HL-60 (cell line): ENCODE data around the gene CERS4.
"Not testable (repeated sequence)": the region's sequence is repeated elsewhere in the genome, so short reads cannot be mapped to it uniquely, and the experiment has no call there.

Source experiments
- DNase-seq, 2 experiments: peaks; one replicate each; pipeline ENCODE4 v3.0.0-alpha.2; 2010 to 2020; ENCODE audit warnings: low read depth in 1 of 2, low spot score in 1 of 2
- H3K27ac ChIP-seq: fragments of 250-450 bp; sonication (Bioruptor Pico); replicated peaks from 2 replicates; pipeline ENCODE4 v1.5.1; 2020; ENCODE audit warnings: mild to moderate bottlenecking, moderate library complexity
- H3K27me3 ChIP-seq: fragments of 250-450 bp; sonication (Bioruptor Pico); 2 replicates; pipeline ENCODE4 v1.5.1; 2021; ENCODE audit warnings: mild to moderate bottlenecking, moderate library complexity; ENCODE audit not compliant: insufficient read depth, poor library complexity, severe bottlenecking
- H3K4me3 ChIP-seq: replicated peaks from 2 replicates; pipeline ENCODE4 v1.5.1; 2011; ENCODE audit warnings: mild to moderate bottlenecking, control low read depth, low read length; ENCODE audit not compliant: insufficient read depth
- GABPA ChIP-seq: IDR thresholded peaks from 2 replicates; pipeline ENCODE4 v1.6.1; 2012; ENCODE audit warnings: low read depth
- POLR2AphosphoS5 ChIP-seq: IDR thresholded peaks from 2 replicates; pipeline ENCODE4 v1.6.1; 2012; ENCODE audit warnings: low read depth
- SPI1 ChIP-seq: IDR thresholded peaks from 2 replicates; pipeline ENCODE4 v1.6.1; 2012; ENCODE audit warnings: low read depth, mild to moderate bottlenecking, borderline replicate concordance
- TF ChIP-seq, protein P1 (sequence below): IDR thresholded peaks from 2 replicates; pipeline ENCODE4 v1.6.1; 2012; ENCODE audit warnings: low read depth; ENCODE audit not compliant: insufficient replicate concordance
- TF ChIP-seq, protein P2 (sequence below): IDR thresholded peaks from one replicate; pipeline ENCODE4 v1.5.1; 2011; ENCODE audit warnings: low read length, control low read depth, inconsistent platforms; ENCODE audit not compliant: insufficient read depth

CERS4 gene

DNA sequence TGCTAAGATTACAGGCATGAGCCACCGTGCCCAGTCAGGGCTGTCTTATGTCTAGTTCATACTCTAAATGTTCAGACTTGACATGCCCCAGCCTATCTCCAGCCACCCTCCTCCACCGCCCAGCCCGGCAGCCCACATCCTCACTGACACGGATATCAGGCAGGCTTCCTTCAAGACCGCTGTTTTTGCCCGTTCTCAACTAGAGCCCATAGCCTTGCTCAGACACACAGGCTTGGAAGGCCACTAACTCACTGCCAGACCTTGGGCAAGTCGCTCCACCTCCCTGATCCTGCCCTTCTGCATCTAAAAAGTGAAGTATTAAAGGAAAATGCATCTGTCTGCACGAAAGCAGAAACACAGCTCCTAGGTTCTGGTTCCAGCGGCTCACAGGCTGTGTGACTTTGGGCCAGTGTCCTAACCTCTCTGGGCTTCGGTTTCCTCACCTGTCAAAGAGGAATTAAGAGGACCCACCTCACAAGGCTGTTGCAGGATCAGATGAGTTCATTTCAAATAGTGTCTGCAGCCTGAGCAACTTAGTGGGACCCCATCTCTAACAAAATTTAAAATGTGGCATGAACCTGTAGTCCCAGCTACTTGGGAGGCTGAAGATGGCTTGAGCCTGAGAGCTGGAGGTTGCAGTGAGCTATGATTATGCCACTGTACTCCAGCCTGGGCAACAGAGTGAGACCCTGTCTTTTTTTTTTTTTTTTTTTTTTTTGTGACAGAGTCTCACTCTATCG lies 14.5 kb upstream of the CERS4 start:
- Histone ChIP-seq H3K27me3 (no peaks in the 10 kb centered on the region), H3K4me3 (no peak overlapping the region), H3K27ac (peak overlapping the region; percentile 90)
- DNase-seq, result peak in 1 of 2 experiments; percentile 77
- TF ChIP-seq, protein P1, sequence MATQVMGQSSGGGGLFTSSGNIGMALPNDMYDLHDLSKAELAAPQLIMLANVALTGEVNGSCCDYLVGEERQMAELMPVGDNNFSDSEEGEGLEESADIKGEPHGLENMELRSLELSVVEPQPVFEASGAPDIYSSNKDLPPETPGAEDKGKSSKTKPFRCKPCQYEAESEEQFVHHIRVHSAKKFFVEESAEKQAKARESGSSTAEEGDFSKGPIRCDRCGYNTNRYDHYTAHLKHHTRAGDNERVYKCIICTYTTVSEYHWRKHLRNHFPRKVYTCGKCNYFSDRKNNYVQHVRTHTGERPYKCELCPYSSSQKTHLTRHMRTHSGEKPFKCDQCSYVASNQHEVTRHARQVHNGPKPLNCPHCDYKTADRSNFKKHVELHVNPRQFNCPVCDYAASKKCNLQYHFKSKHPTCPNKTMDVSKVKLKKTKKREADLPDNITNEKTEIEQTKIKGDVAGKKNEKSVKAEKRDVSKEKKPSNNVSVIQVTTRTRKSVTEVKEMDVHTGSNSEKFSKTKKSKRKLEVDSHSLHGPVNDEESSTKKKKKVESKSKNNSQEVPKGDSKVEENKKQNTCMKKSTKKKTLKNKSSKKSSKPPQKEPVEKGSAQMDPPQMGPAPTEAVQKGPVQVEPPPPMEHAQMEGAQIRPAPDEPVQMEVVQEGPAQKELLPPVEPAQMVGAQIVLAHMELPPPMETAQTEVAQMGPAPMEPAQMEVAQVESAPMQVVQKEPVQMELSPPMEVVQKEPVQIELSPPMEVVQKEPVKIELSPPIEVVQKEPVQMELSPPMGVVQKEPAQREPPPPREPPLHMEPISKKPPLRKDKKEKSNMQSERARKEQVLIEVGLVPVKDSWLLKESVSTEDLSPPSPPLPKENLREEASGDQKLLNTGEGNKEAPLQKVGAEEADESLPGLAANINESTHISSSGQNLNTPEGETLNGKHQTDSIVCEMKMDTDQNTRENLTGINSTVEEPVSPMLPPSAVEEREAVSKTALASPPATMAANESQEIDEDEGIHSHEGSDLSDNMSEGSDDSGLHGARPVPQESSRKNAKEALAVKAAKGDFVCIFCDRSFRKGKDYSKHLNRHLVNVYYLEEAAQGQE, result no peak
- TF ChIP-seq POLR2AphosphoS5 (no peak), GABPA (no peak), SPI1 (no peak)
- TF ChIP-seq, protein P2, sequence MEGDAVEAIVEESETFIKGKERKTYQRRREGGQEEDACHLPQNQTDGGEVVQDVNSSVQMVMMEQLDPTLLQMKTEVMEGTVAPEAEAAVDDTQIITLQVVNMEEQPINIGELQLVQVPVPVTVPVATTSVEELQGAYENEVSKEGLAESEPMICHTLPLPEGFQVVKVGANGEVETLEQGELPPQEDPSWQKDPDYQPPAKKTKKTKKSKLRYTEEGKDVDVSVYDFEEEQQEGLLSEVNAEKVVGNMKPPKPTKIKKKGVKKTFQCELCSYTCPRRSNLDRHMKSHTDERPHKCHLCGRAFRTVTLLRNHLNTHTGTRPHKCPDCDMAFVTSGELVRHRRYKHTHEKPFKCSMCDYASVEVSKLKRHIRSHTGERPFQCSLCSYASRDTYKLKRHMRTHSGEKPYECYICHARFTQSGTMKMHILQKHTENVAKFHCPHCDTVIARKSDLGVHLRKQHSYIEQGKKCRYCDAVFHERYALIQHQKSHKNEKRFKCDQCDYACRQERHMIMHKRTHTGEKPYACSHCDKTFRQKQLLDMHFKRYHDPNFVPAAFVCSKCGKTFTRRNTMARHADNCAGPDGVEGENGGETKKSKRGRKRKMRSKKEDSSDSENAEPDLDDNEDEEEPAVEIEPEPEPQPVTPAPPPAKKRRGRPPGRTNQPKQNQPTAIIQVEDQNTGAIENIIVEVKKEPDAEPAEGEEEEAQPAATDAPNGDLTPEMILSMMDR, result no peak

DNA sequence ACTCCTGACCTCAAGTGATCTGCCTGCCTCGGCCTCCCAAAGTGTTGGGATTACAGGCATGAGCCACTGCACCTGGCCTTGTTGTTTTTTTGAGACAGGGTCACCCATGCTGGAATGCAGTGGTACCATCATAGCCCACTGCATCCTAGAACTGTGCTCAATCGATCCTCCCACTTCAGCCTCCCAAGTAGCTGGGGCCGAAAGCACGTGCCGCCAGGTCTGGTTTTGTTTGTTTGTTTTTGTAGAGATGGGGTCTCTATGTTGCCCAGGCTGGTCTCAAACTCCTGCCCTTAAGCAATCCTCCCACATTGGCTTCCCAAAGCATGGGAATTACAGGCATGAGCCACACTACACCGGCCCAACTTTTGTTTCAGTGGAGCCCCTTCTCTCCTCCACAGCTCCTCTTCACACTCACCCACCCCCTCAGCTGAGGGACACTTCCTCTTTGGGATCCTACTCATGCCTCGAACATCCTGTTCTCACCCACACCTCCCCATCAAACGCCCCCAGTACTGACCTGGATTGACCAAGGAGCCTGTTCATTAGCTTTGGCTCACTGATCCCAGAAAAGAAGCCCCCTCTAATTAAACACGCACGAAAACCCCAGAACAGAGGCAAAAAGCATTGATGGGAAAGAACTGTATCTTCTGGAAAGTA lies 12.8 kb upstream of the CERS4 start:
- TF ChIP-seq SPI1, result peak; percentile 91
- TF ChIP-seq GABPA, result no peak
- H3K27me3 ChIP-seq, result no peaks in the 10 kb centered on the region
- no peak overlapping the region for H3K4me3 ChIP-seq
- no peak overlapping the region; the same call in 1 of the 2 replicates for H3K27ac ChIP-seq
- DNase-seq, result peak in 1 of 2 experiments; percentile 56

GRCh38 chr19:8203288-8204120 lies 5.7 kb upstream of the CERS4 start:
- not testable (repeated sequence) for H3K27ac ChIP-seq, H3K27me3 ChIP-seq, H3K4me3 ChIP-seq, DNase-seq

- Histone ChIP-seq H3K4me3 (no peak overlapping the region), H3K27me3 (peaks cover 14% of the 10 kb centered on the region), H3K27ac (no peak overlapping the region)
- TF ChIP-seq GABPA (no peak), SPI1 (no peak), POLR2AphosphoS5 (no peak)
- TF ChIP-seq, protein P2, result no peak
- TF ChIP-seq, protein P1, result no peak
- no peak for DNase-seq
Observed at GRCh38 chr19:8204961-8205360, 4.2 kb upstream of the CERS4 start.
